Stimulated activated CD8-positive, alpha-beta memory T cell treated with anti-CD3 and anti-CD28 coated beads, Interleukin-12 subunit alpha, Interleukin-12 subunit beta, amount 100 ng/mL, for 24 hours (primary cell): Measurements from ENCODE around the gene GRIA1.

ENCODE experiments used
- DNase-seq: peaks from one replicate; pipeline ENCODE4 v3.0.0-alpha.2; 2020; ENCODE audit errors: extremely low read depth

Gene GRIA1

GRCh38 chr5:153780876-153781705 lies 290.6 kb downstream of the GRIA1 start:
- DNase-seq, result no peak

GRCh38 chr5:153782589-153783361 lies 292.3 kb downstream of the GRIA1 start:
- no peak for DNase-seq

- DNase-seq, result no peak
These were observed 292.8 kb downstream of the GRIA1 start for GRCh38 chr5:153783362-153783658.

GRCh38 chr5:153784277-153784676 lies 293.8 kb downstream of the GRIA1 start:
- no peak for DNase-seq

GRCh38 chr5:153791339-153791738 lies 300.9 kb downstream of the GRIA1 start:
- DNase-seq, result no peak

GRCh38 chr5:153792305-153792704 lies 301.8 kb downstream of the GRIA1 start:
- no peak for DNase-seq

GRCh38 chr5:153793699-153794098 lies 303.2 kb downstream of the GRIA1 start:
- DNase-seq, result no peak

GRCh38 chr5:153794327-153794726 lies 303.9 kb downstream of the GRIA1 start:
- no peak for DNase-seq

GRCh38 chr5:153796527-153796926 lies 306.1 kb downstream of the GRIA1 start:
- no peak for DNase-seq

GRCh38 chr5:153797484-153797883 lies 307.0 kb downstream of the GRIA1 start:
- no peak for DNase-seq

GRCh38 chr5:153798830-153799229 lies 308.4 kb downstream of the GRIA1 start:
- DNase-seq, result no peak

- no peak for DNase-seq
These were observed 309.0 kb downstream of the GRIA1 start for GRCh38 chr5:153799466-153799865.

GRCh38 chr5:153802050-153802821 lies 311.8 kb downstream of the GRIA1 start:
- no peak for DNase-seq

- no peak for DNase-seq
These were observed 317.3 kb downstream of the GRIA1 start for GRCh38 chr5:153807801-153808200.

- DNase-seq, result no peak
These were observed 318.7 kb downstream of the GRIA1 start for GRCh38 chr5:153809166-153809565.

GRCh38 chr5:153813901-153814300 lies 323.4 kb downstream of the GRIA1 start:
- DNase-seq, result no peak

- DNase-seq, result no peak
These were observed 326.4 kb downstream of the GRIA1 start for GRCh38 chr5:153816870-153817269.

- DNase-seq, result no peak
These were observed 328.2 kb downstream of the GRIA1 start for GRCh38 chr5:153818626-153819025.

- DNase-seq, result no peak
These were observed 332.6 kb downstream of the GRIA1 start for GRCh38 chr5:153823036-153823435.

- DNase-seq, result no peak
These were observed 334.4 kb downstream of the GRIA1 start for GRCh38 chr5:153824909-153825308.

- DNase-seq, result no peak
These were observed 336.9 kb downstream of the GRIA1 start for GRCh38 chr5:153827397-153827796.

GRCh38 chr5:153829510-153830065 lies 339.1 kb downstream of the GRIA1 start:
- DNase-seq, result no peak
